Measurements from ENCODE around the gene NFRKB.

The NFRKB gene

GRCh38 chr11:129895126-129896041, at the start of gene NFRKB:
Gene NFRKB, minus strand, starts transcription at chr11:129895578. Its CDS starts 2,729 bp downstream, at chr11:129892849.
- peak; percentile 74 for DNase-seq

DNA sequence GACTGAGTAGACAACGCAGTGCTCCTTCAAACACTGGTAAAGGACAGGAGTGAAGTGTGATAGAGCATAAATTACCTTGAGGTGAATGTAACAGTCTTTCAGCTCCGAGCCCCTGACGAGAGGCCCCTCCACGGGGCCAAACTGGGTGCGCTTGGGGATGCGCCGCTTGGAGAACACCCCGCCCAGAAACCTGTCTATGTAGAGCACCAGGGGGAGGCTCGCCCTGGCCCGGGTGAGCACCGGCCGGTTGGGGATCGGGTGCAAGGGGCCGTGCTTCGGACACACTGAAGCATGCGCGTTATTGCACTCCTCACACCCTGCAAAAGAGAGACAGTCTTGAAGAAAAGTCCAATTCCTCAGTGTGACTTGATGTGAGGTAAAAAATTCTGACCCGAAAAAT, 49.3 kb upstream of the NFRKB start:
- no peak for DNase-seq

DNA sequence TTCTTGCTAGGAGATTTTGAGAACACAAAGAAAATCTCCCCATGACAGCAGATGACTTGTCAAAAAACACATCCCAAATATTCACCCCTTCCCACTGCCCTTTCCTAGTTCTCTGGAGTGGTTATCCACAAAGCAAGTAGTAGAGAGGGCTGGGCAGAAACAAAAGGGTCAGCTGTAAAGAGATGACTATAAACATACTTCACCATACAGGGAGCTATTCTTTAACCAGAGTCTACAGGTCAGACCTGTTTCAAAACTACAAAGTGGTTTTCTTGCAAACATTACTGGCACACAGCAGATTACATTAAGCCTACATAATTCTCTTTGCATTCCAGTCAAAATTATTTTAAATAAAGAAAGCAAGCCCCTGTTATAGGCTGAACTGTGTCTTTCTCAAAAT, 47.7 kb upstream of the NFRKB start:
- no peak for DNase-seq

DNA sequence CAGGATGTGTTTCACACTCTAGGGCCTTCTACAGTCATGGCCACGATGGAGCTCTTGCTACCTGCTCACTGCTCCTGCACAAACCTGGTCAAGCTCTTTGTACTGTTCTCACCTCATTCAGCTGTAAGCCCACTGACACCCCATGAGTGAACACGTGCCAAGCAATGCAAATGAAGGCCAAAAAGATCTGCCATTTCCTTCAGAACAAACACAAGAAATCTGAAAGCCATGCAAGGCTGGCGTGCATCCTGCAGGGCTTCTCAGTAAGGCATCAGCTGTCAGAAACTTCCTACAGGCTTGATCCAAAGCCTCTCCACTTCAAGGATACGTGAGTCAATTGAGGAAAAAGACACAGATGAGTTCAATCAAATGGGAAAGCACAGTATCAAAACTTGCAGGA, 44.1 kb upstream of the NFRKB start:
- no peak for DNase-seq

- DNase-seq, result no peak
Measured at GRCh38 chr11:129938764-129939163, 43.4 kb upstream of the NFRKB start.

DNA sequence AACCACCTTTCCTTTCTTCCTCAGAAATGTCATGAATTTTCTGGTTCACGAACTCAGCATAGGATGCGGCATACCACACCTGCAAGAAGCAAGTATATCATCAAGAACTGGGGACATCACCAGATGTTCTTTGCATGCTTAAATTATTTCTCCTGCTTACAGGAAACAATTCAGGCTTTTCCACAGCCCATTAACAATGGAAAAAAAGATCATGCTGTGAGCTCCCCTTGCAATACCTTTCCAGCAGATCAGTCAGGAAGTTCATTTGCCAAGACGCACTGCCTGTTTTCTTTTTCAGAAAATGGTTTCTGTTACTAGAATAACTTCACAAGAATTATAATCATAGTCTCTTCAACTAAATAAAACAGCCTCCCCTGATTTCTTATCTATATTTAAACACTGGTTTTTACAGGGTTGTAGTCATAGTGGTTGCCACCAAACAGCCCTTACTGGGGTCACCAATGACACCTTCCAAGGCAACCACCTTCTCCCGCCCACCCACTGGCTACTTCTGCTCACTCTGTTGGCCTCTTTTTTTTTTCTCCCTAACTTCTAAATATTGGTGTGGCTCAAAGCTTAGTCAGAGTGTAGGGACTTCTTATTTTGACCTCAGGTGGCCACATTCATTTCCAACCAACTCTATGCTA, 42.3 kb upstream of the NFRKB start:
- no peak for DNase-seq

DNA sequence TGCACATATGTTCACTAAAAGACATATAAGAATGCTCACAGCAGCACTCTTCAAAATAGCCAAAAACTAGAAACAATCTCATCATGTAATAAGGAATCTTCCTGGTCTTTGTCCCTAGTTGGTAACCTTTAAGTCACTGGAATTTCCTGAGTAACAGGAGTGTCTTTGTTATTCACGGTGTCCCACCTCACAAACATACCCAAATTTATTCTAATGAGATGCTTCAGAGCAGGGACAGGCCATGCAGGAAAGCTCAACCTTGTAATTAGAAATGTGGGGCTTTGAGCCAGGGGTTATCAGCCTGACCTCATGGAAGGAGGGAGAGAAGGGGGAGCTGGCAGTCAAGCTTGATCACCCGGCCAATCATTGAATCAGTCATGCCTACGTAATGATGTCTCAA, 40.3 kb upstream of the NFRKB start:
- DNase-seq, result no peak

DNA sequence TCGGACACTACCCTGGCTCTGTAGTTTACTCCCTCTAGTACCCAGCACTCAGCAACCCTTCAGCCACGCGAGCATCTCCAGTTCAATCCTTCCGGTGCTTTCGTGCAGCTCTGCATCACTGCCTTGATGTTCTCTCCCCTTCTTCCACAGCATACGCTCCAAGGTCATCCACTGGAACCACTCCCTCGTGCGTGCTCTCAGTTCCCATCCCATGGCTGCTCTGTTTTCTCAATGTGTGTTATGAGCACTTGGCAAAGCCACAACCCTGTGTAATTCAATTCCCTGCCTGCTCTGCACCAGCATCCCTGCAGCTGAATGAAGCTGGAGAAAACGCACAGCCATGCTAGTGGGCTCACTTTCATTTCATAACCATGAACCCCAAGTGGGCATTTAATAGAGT, 38.5 kb upstream of the NFRKB start:
- no peak for DNase-seq

- DNase-seq, result no peak
Measured at GRCh38 chr11:129933262-129933661, 37.9 kb upstream of the NFRKB start.

DNA sequence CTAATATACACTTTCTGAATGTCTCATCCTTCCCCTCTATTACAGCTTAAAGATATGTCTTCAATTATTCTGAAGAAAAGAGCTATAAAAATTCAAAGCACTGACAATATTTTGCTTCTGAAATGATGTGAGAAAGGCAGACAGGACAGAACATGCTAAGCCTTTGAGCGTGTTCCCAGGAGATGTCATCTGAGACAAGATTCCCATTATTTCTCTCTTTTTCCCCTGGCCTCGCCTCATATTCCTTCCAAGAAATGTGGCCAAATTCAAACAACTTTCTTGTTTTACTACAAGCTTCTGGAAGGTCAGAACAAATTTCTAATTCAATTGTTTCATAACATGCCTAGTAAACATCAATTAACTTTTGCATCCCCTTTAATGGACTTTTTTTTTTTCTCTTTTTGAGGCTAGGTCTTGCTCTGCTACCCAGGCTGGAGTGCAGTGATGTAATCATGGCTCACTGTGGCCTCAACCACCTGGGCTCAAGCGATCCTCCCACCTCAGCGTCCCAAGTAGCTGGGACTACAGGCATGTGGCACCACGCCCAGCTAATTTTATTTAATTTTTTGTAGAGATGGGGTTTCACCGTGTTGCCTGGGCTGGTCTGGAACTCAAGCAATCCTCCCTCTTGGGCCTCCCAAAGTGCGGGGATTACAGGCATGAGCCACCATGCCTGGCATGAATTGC, 37.1 kb upstream of the NFRKB start:
- DNase-seq, result no peak

DNA sequence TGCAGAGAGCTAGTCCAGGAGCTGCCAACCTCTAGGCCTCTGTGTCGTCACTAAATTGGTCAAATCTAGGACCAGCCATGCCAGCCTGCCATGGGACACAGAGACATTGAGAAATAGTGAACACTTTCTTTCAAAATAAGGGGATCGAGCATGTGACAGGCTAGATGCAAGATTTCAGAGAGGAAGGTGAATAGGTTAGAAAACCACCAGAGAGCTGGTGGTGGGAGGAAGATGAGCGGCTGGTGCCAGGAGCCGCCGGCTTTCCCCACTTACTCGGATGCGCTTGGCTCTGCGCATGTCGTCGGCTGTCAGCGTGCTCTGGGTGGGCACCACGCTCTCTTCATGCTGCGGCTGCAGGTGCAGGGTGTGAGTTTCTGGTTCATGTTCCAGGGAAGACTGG, 35.4 kb upstream of the NFRKB start:
- no peak for DNase-seq

DNA sequence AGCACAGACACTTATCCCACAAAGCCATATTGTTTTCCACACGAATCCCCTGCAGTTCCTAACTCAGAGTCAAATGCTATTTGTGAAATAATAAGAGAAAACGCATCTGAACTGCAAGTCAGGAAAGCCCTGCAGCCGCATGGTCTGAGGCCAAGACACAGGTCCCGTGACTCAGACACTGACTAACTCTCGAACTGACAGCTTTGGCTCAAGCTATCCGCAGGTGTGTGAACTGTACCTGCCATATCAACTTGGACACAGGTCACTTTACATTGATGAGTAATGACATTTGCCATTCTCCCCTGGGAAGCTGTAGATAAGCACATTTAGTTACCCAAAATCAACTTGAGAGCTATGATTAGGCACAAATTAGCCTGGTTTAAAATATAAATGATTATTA, 34.9 kb upstream of the NFRKB start:
- no peak for DNase-seq

DNA sequence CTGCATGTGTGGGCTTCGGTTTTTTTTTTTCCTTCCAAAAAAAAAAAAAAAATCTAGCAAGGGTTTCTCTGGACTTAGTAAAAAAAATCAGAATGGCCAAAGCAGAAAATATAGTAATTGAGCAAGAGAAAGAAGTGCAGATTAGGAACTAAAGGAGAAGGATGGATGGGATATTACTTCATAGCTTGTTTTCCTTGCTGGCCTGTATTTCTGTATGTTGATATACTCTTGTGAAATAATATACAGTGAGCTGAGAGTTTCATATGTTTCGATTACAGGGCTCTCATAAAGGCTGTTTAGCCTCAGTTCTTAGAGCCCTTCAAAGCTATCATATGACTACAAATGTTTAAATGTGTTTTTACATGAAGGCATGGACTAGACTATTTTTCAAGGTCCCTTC, 34.3 kb upstream of the NFRKB start:
- no peak for DNase-seq

GRCh38 chr11:129928923-129929692, 33.7 kb upstream of the NFRKB start:
- no peak for DNase-seq

GRCh38 chr11:129922674-129923073, 27.3 kb upstream of the NFRKB start:
- DNase-seq, result no peak

DNA sequence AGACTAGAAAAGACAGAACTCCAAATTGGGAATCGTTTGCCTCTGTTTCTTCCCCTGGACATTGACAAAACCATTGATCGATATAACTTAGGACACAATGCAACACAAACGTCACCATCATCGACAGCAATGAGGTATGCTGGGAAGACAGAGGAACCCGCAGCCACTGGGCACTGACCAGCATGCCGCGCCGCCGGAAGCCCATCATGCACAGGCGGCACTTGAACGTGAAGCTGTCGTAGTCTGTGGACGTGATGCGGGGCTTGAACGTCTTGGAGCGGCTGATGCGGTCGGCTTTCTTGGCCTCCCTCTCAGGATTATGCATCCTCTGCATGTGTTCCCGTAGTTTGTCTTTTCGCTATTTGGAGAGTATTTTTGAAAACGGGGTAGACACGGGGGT, 23.0 kb upstream of the NFRKB start:
- no peak for DNase-seq

DNA sequence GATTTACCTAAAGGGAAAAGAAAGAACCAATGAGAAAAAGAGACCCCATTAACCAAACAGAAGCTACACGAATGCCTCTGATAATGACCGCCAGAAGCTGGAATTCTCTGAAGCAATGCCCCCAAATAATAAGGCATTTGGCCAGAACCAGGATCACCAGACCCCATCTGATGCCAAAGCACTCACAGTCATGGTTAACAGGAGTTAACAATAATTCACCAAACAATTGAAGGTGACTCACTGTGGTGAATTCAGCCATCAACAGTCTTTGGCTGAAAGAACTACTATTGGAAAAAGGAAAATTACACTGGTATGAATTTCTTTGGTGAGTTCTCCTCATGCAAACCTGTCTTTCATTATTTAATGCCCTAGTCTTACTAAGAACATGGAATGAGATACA, 21.9 kb upstream of the NFRKB start:
- no peak for DNase-seq

DNA sequence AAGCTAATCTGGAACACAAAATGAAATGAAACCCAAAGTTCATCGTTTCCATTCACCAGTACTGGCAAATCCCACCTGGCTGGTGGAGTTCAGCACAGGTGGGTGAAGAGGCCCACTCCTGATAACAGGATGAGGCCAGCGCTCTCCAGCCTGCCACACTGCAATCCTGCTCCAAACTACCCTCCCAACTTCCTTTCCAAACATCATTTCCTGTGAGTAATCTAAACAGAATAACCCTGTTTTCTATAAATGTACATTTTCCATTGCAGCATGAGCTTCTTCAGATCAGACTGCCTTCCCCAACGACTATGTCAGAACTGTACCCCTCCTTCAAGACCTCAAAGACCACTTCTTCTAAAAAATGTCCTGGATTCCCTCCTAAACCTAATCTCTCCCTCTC, 15.9 kb upstream of the NFRKB start:
- peak; percentile 21 for DNase-seq

DNA sequence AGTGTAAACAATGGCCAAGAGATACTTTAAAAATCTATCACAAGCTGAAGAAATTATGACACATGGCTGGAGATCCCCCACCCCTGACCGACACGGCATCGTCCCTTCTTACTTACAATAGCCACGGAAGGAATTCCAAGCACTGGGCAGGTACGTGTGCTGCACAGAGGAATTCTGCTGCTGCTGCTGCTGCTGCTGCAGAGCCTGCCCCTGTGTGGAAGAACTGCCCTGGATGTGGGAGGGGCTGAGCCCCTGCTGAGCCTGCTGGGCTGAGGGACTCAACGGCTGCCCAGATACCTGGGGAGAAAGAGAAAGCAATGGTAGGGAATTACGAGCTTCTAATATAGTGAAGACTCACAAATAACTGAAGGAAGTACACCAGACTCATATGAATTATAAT, 15.0 kb upstream of the NFRKB start:
- no peak for DNase-seq

- no peak for DNase-seq
Measured at GRCh38 chr11:129905402-129905801, 10.0 kb upstream of the NFRKB start.

DNA sequence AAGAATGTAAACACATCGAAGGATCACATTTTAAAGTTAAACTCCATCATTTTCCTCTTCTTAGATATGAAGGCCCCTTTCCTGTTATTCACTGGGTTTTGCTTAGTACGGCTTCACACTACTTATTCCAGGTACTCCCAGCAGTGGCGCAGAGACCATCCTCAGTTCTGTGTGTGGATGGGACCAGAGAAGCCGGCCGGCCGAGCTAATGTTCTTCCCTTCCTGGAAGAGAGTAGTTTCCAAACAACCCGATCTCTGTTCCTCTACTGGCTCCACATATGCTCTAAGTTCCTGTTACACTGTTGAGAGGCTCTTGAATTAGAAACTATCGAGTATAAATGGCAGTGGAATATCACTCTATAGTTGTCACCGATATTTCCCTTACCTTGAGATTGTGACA, 684 bp upstream of the NFRKB start:
- DNase-seq, result no peak

- DNase-seq, result peak; percentile 26
Measured at GRCh38 chr11:129894278-129895125, 876 bp downstream of the NFRKB start.

Measured in EL (cell line).